ENCODE data around the gene ELL.

ELL gene

GRCh38 chr19:18431351-18432197 is 90.3 kb downstream of the ELL start:
- no peak for ATAC-seq

GRCh38 chr19:18430417-18431144 is 91.3 kb downstream of the ELL start:
- ATAC-seq: no peak

- no peak for ATAC-seq
Measured at GRCh38 chr19:18429717-18430416, 92.0 kb downstream of the ELL start.

- peak; percentile 79 to 84 for ATAC-seq
Measured at GRCh38 chr19:18428787-18429674, 92.8 kb downstream of the ELL start.

- ATAC-seq: no peak
Measured at GRCh38 chr19:18428173-18428786, 93.6 kb downstream of the ELL start.

- ATAC-seq: no peak
Measured at GRCh38 chr19:18427743-18428113, 94.1 kb downstream of the ELL start.

- no peak for ATAC-seq
Measured at GRCh38 chr19:18427080-18427742, 94.7 kb downstream of the ELL start.

- ATAC-seq: no peak
Measured at GRCh38 chr19:18426416-18426767, 95.5 kb downstream of the ELL start.

- no peak for ATAC-seq
Measured at GRCh38 chr19:18425515-18426415, 96.1 kb downstream of the ELL start.

- ATAC-seq: no peak
Measured at GRCh38 chr19:18424890-18425514, 96.9 kb downstream of the ELL start.

GRCh38 chr19:18424122-18424889 is 97.6 kb downstream of the ELL start:
- ATAC-seq: no peak

- ATAC-seq: no peak
Measured at GRCh38 chr19:18423258-18424020, 98.4 kb downstream of the ELL start.

GRCh38 chr19:18422530-18423191 is 99.2 kb downstream of the ELL start:
- no peak for ATAC-seq

GRCh38 chr19:18421371-18421959 is 100.4 kb downstream of the ELL start:
- no peak for ATAC-seq

GRCh38 chr19:18420930-18421329 is 100.9 kb downstream of the ELL start:
- ATAC-seq: no peak

GRCh38 chr19:18419699-18420460 is 102.0 kb downstream of the ELL start:
- peak; percentile 39 to 46 for ATAC-seq

Measured in activated CD4-positive, CD25-positive, alpha-beta regulatory T cell treated with anti-CD3 and anti-CD28 coated beads, Interleukin-2, amount 50 U/mL, for 24 hours (primary cell).